Measurements from ENCODE around the gene TMC5.
"Not testable (repeated sequence)": the region's sequence is repeated elsewhere in the genome, so short reads cannot be mapped to it uniquely, and the experiment has no call there.

The TMC5 gene

GRCh38 chr16:19542138-19542821 is 124.6 kb downstream of the TMC5 start:
- no peak for DNase-seq (ENCODE audit: low spot score)

- DNase-seq (ENCODE audit: low spot score), result not testable (repeated sequence)
Observed at GRCh38 chr16:19543278-19543996, 125.8 kb downstream of the TMC5 start.

- DNase-seq (ENCODE audit: low spot score), result no peak
Observed at GRCh38 chr16:19548144-19548543, 130.5 kb downstream of the TMC5 start.
